ENCODE measurements around the gene FAM13C. TPM values are rescaled to one million over a fixed set of nuclear protein-coding genes. Genes with fewer than 3 reads are reported as not detected.

The FAM13C gene
- polyA plus RNA-seq, 1 of the 3 experiments (the other 2 are of a cell fraction), result 7.6 TPM

- Histone ChIP-seq H3K9me3 (no peaks in the 10 kb centered on the region), H3K27me3 (ENCODE audit: insufficient read depth) (no peaks in the 10 kb centered on the region), H2AFZ (ENCODE audit: low read depth) (no peak overlapping the region), H3K4me2 (no peak overlapping the region), H3K79me2 (ENCODE audit: insufficient read depth) (no peaks in the 10 kb centered on the region), H3K4me3 (ENCODE audit: low read depth in 2 of 2, low read length in 1 of 2) (no peak overlapping the region), H3K27ac (ENCODE audit: low read depth in 2 of 2, low read length in 1 of 2) (peak overlapping the region in 1 of 2 experiments; percentile 53; a peak in 2 of 4 replicates), H3K4me1 (ENCODE audit: control insufficient read depth in 1 of 2, insufficient read depth in 2 of 2, low read depth in 1 of 2, low read length in 1 of 2) (peaks cover 0 to 5% of the 10 kb centered on the region in 2 experiments; a peak in 2 of 4 replicates), H3F3A (replicated peaks; ENCODE audit: insufficient read depth) (no peaks in the 10 kb centered on the region), H4K20me1 (ENCODE audit: insufficient read depth) (no peaks in the 10 kb centered on the region), H3K9me2 (no peaks in the 10 kb centered on the region; the same call in 1 of the 2 replicates), H3K36me3 (replicated peaks in 1 of 2; ENCODE audit: control insufficient read depth in 1 of 2, insufficient read depth in 2 of 2, low read length in 1 of 2) (peaks cover 5 to 36% of the 10 kb centered on the region in 2 experiments), H3K9ac (no peak overlapping the region)
- CTCF ChIA-PET, result no interaction called here
- POLR2A ChIA-PET, result no interaction called here
- no peak for DNase-seq
- no peak for TF ChIP-seq FOXM1 (IDR thresholded peaks at IDR 0.05; ENCODE audit: low read depth)
- no peak for TF ChIP-seq JUND (IDR thresholded peaks at IDR 0.05)
- no peak for TF ChIP-seq MXI1 (IDR thresholded peaks at IDR 0.05; ENCODE audit: low read depth, low read length)
- TF ChIP-seq, protein P1, sequence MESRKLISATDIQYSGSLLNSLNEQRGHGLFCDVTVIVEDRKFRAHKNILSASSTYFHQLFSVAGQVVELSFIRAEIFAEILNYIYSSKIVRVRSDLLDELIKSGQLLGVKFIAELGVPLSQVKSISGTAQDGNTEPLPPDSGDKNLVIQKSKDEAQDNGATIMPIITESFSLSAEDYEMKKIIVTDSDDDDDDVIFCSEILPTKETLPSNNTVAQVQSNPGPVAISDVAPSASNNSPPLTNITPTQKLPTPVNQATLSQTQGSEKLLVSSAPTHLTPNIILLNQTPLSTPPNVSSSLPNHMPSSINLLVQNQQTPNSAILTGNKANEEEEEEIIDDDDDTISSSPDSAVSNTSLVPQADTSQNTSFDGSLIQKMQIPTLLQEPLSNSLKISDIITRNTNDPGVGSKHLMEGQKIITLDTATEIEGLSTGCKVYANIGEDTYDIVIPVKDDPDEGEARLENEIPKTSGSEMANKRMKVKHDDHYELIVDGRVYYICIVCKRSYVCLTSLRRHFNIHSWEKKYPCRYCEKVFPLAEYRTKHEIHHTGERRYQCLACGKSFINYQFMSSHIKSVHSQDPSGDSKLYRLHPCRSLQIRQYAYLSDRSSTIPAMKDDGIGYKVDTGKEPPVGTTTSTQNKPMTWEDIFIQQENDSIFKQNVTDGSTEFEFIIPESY (IDR thresholded peaks at IDR 0.05; ENCODE audit: borderline replicate concordance, low read depth), result no peak
- TF ChIP-seq FOXJ3 (CRISPR knock-in tag; IDR thresholded peaks at IDR 0.05), result no peak
- TF ChIP-seq NFIC (IDR thresholded peaks at IDR 0.05; ENCODE audit: borderline replicate concordance), result no peak
- no peak for TF ChIP-seq RAD21 (IDR thresholded peaks at IDR 0.05; ENCODE audit: low read length)
- TF ChIP-seq RCOR1 (IDR thresholded peaks at IDR 0.05; ENCODE audit: low read length), result no peak
- no peak for TF ChIP-seq TEAD4 (IDR thresholded peaks at IDR 0.05; ENCODE audit: borderline replicate concordance, insufficient read depth)
- TF ChIP-seq, protein P2, sequence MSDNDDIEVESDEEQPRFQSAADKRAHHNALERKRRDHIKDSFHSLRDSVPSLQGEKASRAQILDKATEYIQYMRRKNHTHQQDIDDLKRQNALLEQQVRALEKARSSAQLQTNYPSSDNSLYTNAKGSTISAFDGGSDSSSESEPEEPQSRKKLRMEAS (IDR thresholded peaks at IDR 0.05; ENCODE audit: low read depth), result no peak
- no peak for TF ChIP-seq SIN3A (IDR thresholded peaks at IDR 0.05; ENCODE audit: borderline replicate concordance, low read depth, low read length)
- no peak for TF ChIP-seq REST (IDR thresholded peaks at IDR 0.05; ENCODE audit: low read depth, low read length)
- 75% methylated on average over 3 of the region's 3 CpGs for WGBS (ENCODE audit: low lambda C conversion rate)
Measured at GRCh38 chr10:59234194-59234593, 128.2 kb downstream of the FAM13C start.
